GM12892 (cell line): ENCODE measurements around the gene CRABP1.

ENCODE experiments used
- POLR2A ChIP-seq: IDR thresholded peaks from 2 replicates; pipeline ENCODE4 v1.6.1; 2011; ENCODE audit warnings: low read depth, low read length, control low read depth
- POLR2AphosphoS5 ChIP-seq: IDR thresholded peaks from 2 replicates; pipeline ENCODE4 v1.6.1; 2011; ENCODE audit warnings: low read depth, low read length, control low read depth

- TF ChIP-seq POLR2A: no peak
- no peak for TF ChIP-seq POLR2AphosphoS5
Observed at GRCh38 chr15:78301828-78302227, 38.3 kb upstream of the CRABP1 start.
